Ascending aorta (tissue), 2 donors: ENCODE data around the gene PDGFD. TPM values are rescaled to one million over a fixed set of nuclear protein-coding genes. Genes with fewer than 3 reads are reported as not detected.

Experiments used
- DNase-seq, 2 donors: peaks; one replicate each; pipeline ENCODE4 v3.0.0-alpha.2; 2019; ENCODE audit warnings: low spot score in 2 of 2
- H3K27ac ChIP-seq, 2 donors: fragments of 200-600 bp; sonication (generic); one replicate each; pipeline ENCODE4 v1.5.1; 2016 to 2017; ENCODE audit warnings: mild to moderate bottlenecking in 1 of 2
- H3K27me3 ChIP-seq: fragments of 200-600 bp; sonication (generic); one replicate; pipeline ENCODE4 v1.5.1; 2017
- H3K36me3 ChIP-seq, 2 donors: fragments of 200-600 bp; sonication (generic); one replicate each; pipeline ENCODE4 v1.5.1; 2016
- H3K4me1 ChIP-seq, 2 donors: fragments of 200-600 bp; sonication (generic); one replicate each; pipeline ENCODE4 v1.5.1; 2016 to 2017; ENCODE audit warnings: mild to moderate bottlenecking in 1 of 2
- H3K4me3 ChIP-seq, 2 donors: fragments of 200-600 bp; sonication (generic); one replicate each; pipeline ENCODE4 v1.5.1; 2016 to 2017; ENCODE audit warnings: mild to moderate bottlenecking in 1 of 2
- H3K9me3 ChIP-seq, 2 donors: fragments of 200-600 bp; sonication (generic); one replicate each; pipeline ENCODE4 v1.5.1; 2016
- intact Hi-C: fragments of 100-400 bp; cut with DNase I; formaldehyde crosslinking; loops from one replicate; pipeline ENCODE4 v1.15.1; 2023
- total RNA-seq: library from RNA; depleted of rRNA; stranded (reverse); fragments of >200 nt; gene quantifications from one replicate; pipeline ENCODE4 v1.1.0, GENCODE V29; 2016
- TF ChIP-seq, protein P1 (sequence below), 3 experiments: fragments of 200-600 bp in 2 of 3; fragments of 450-650 bp in 1 of 3; sonication (generic) in 2 of 3; IDR thresholded peaks; one replicate each; pipeline ENCODE4 v1.5.1; 2016 to 2019; ENCODE audit warnings: antibody characterized with exemption in 3 of 3, mild to moderate bottlenecking in 1 of 3, moderate library complexity in 1 of 3

The PDGFD gene
- total RNA-seq, 1 donor from 2014 or later, result 50.6 TPM

DNA sequence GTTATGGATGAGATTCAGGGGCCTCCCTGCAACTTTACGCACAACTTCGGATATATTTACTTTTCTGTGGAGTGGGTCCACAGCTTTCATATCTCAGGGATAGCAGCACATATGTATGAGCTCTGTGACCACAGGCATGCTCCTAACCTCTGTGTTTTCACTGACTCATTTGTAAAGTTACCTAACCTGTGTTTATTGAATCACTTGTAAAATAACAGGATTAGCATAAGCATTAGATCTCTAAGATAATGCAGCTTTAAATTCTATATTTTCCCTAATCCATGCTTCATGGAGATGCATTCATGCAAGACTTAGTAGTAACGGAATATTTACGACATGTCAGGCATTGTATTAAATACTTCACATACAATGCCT lies 175.4 kb downstream of the PDGFD start:
- Histone ChIP-seq H3K27me3 (no peaks in the 10 kb centered on the region), H3K27ac (no peak overlapping the region), H3K4me1 (no peaks in the 10 kb centered on the region), H3K4me3 (no peak overlapping the region), H3K36me3 (no peaks in the 10 kb centered on the region), H3K9me3 (no peaks in the 10 kb centered on the region)
- TF ChIP-seq, protein P1, sequence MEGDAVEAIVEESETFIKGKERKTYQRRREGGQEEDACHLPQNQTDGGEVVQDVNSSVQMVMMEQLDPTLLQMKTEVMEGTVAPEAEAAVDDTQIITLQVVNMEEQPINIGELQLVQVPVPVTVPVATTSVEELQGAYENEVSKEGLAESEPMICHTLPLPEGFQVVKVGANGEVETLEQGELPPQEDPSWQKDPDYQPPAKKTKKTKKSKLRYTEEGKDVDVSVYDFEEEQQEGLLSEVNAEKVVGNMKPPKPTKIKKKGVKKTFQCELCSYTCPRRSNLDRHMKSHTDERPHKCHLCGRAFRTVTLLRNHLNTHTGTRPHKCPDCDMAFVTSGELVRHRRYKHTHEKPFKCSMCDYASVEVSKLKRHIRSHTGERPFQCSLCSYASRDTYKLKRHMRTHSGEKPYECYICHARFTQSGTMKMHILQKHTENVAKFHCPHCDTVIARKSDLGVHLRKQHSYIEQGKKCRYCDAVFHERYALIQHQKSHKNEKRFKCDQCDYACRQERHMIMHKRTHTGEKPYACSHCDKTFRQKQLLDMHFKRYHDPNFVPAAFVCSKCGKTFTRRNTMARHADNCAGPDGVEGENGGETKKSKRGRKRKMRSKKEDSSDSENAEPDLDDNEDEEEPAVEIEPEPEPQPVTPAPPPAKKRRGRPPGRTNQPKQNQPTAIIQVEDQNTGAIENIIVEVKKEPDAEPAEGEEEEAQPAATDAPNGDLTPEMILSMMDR (IDR thresholded peaks at IDR 0.05), result no peak
- no peak for DNase-seq
- intact Hi-C loops, result no loop called here

DNA sequence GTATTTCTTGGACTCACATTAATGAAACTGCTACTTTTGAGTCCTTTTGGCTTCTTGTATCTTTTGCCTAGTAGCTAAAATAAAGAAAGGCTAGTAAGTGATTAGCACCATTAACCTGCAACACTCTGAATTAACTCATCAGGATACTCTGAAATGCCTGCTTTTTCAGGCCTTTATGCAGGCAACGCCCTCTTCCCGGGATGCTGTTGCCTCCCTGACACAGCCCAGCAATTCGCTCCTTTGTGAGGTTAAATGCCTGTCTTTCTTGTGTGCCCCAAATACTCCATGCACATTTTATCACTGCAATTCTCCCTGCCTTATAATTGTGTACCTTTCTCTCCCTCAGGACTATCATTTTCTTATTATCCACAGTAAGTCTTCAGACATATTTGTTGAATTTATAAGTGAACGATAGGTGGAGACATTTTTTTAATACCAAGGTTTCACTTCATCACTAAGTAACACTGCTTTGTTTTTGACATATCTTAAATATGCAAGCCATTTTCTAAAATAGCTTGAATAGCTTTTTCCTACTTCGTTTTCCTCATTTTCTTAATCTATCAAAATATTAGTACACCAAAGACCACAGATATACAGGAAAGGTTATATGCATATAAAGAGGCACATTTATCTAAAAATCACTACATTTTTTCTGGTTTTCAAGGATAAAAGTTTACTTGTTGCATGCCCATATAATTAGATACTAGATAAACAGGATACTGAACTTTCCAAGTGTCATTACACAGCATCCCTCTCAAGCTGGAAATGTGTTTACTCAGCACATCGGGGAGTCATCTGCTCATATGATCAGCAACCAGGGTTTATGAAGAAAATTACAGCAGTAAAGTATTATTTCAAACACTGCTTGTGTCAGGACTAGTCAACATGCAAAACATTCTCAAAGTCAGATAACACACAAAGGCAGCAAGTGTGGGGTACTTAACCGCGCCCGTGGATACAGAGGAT lies 176.0 kb downstream of the PDGFD start:
- intact Hi-C loops, result no loop called here
- DNase-seq, result no peak
- TF ChIP-seq, protein P1 (IDR thresholded peaks at IDR 0.05), result no peak
- no peak overlapping the region for H3K27ac ChIP-seq
- H3K36me3 ChIP-seq, result no peaks in the 10 kb centered on the region
- H3K27me3 ChIP-seq, result no peaks in the 10 kb centered on the region
- no peak overlapping the region for H3K4me3 ChIP-seq
- H3K4me1 ChIP-seq, result no peaks in the 10 kb centered on the region
- H3K9me3 ChIP-seq, result no peaks in the 10 kb centered on the region

DNA sequence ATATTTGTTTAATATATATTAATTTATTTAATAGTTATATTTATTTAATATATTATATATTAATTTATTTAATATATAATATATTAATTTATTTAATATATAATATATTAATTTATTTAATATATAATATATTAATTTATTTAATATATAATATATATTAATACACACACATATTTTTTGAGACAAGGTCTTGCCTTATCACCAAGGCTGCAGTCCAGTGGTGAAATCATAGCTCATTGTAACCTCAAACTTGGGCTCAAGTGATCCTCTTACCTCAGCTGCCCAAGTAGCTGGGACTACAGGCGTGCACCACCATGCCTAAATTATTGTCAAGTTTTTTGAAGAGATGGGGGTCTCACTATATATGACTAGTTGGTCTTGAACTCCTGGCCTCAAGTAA lies 178.9 kb downstream of the PDGFD start:
- no peaks in the 10 kb centered on the region for H3K36me3 ChIP-seq
- TF ChIP-seq, protein P1 (IDR thresholded peaks at IDR 0.05), result no peak
- intact Hi-C loops, result no loop called here
- no peak for DNase-seq
- H3K27me3 ChIP-seq, result no peaks in the 10 kb centered on the region
- H3K4me3 ChIP-seq, result no peak overlapping the region
- H3K27ac ChIP-seq, result no peak overlapping the region
- no peaks in the 10 kb centered on the region for H3K4me1 ChIP-seq
- no peaks in the 10 kb centered on the region for H3K9me3 ChIP-seq

DNA sequence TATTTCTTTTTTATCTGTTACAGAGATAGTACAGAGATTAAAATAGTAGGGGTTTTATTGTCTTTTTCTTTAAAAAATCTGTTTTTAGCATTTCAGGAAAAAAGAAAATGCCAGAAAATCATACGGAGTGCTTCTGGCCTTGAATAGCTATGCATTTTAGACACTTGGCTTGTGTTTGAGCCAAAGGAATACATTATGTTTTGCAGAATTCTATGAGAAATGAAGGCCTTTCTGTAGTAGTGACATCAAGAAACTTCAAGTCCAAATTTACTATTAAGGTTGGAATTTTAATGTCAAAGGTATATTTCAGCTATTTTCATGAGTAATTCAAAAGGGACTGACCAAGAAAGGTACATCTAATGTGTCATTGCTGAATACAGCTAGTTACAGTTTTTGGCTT lies 183.8 kb downstream of the PDGFD start:
- Histone ChIP-seq H3K4me1 (no peaks in the 10 kb centered on the region), H3K4me3 (no peak overlapping the region), H3K27ac (no peak overlapping the region), H3K36me3 (no peaks in the 10 kb centered on the region), H3K27me3 (no peaks in the 10 kb centered on the region), H3K9me3 (no peaks in the 10 kb centered on the region)
- TF ChIP-seq, protein P1 (IDR thresholded peaks at IDR 0.05), result no peak
- intact Hi-C loops, result no loop called here
- DNase-seq, result no peak

DNA sequence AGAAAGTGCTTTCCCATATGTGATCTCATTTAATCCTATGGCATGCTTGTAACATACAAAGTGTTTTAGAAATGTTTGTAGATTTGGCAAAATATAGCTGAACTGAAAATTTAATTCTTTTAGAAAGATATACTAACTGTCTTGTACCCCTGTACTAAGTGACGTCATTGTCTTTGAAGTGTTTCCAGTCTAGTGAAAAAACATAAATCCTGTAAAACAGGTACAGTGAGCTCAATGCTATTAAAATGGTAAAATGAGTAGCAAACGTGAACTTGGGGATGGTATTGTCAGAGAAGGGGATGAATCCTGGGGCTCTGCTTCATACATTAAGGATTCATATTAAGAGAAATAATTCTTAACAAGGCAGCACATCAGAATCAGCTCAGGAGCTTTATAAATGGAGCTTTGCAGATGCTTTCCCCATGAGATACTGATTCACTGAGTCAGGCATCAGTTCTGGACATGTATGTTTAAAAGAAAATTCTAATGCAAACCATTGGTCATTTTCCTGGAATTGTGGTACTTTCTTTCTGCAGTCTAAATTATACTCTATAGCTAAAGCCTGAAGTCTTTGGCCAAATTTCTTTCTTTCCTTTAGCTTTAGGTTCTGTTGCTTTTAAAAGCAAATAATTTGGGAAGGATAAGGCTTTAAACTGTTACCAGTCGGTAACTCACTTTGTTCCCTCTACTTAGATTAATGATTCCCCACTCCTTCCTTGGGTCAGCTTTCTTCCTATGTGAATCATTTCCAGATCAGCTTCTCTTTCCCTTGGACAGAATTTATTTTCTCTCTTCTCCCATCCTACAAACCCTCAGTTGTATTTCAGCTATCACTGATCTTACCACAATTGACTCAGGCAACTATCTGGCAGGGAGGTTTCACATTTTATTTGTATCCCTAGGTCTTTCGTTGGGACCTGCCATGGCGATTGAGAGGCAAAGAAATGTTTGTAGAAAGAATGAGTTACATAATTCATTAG lies 185.0 kb downstream of the PDGFD start:
- Histone ChIP-seq H3K27ac (no peak overlapping the region), H3K4me1 (no peaks in the 10 kb centered on the region), H3K9me3 (no peaks in the 10 kb centered on the region), H3K36me3 (no peaks in the 10 kb centered on the region), H3K27me3 (no peaks in the 10 kb centered on the region), H3K4me3 (no peak overlapping the region)
- TF ChIP-seq, protein P1 (IDR thresholded peaks at IDR 0.05), result no peak
- DNase-seq, result no peak
- intact Hi-C loops, result no loop called here
